HG03442 (cell line): ENCODE data around the gene SLC35F3.

ENCODE experiments used
- ATAC-seq: cut with Tn5 transposase; IDR thresholded peaks from one replicate; pipeline ENCODE4 v1.9.1; 2021; ENCODE audit warnings: mild to moderate bottlenecking, moderate library complexity; ENCODE audit not compliant: unreplicated experiment

SLC35F3 gene

GRCh38 chr1:233909195-233909594 lies 4.7 kb downstream of the SLC35F3 start:
- no peak for ATAC-seq

GRCh38 chr1:233912447-233912846 lies 8.0 kb downstream of the SLC35F3 start:
- no peak for ATAC-seq

- no peak for ATAC-seq
Measured at GRCh38 chr1:233912909-233913308, 8.4 kb downstream of the SLC35F3 start.

- ATAC-seq = no peak
Measured at GRCh38 chr1:233916706-233917105, 12.2 kb downstream of the SLC35F3 start.

- ATAC-seq = no peak
Measured at GRCh38 chr1:233919786-233920185, 15.3 kb downstream of the SLC35F3 start.

- no peak for ATAC-seq
Measured at GRCh38 chr1:233928123-233928522, 23.6 kb downstream of the SLC35F3 start.

GRCh38 chr1:233933339-233933738 lies 28.9 kb downstream of the SLC35F3 start:
- no peak for ATAC-seq

GRCh38 chr1:233935297-233935868 lies 30.9 kb downstream of the SLC35F3 start:
- no peak for ATAC-seq

- no peak for ATAC-seq
Measured at GRCh38 chr1:233936422-233936821, 31.9 kb downstream of the SLC35F3 start.

- ATAC-seq = no peak
Measured at GRCh38 chr1:233936842-233937241, 32.4 kb downstream of the SLC35F3 start.

GRCh38 chr1:233938476-233938875 lies 34.0 kb downstream of the SLC35F3 start:
- no peak for ATAC-seq

- no peak for ATAC-seq
Measured at GRCh38 chr1:233939451-233939850, 35.0 kb downstream of the SLC35F3 start.

- no peak for ATAC-seq
Measured at GRCh38 chr1:233940908-233941307, 36.4 kb downstream of the SLC35F3 start.

- no peak for ATAC-seq
Measured at GRCh38 chr1:233944601-233945000, 40.1 kb downstream of the SLC35F3 start.

GRCh38 chr1:233945573-233945972 lies 41.1 kb downstream of the SLC35F3 start:
- no peak for ATAC-seq

GRCh38 chr1:233945979-233946378 lies 41.5 kb downstream of the SLC35F3 start:
- no peak for ATAC-seq

GRCh38 chr1:233946724-233947123 lies 42.2 kb downstream of the SLC35F3 start:
- ATAC-seq = no peak

- no peak for ATAC-seq
Measured at GRCh38 chr1:233951804-233952203, 47.3 kb downstream of the SLC35F3 start.

GRCh38 chr1:233957691-233958090 lies 53.2 kb downstream of the SLC35F3 start:
- no peak for ATAC-seq

GRCh38 chr1:233959102-233959501 lies 54.6 kb downstream of the SLC35F3 start:
- ATAC-seq = no peak

- no peak for ATAC-seq
Measured at GRCh38 chr1:233959971-233960370, 55.5 kb downstream of the SLC35F3 start.

GRCh38 chr1:233960386-233960785 lies 55.9 kb downstream of the SLC35F3 start:
- ATAC-seq = no peak

- ATAC-seq = no peak
Measured at GRCh38 chr1:233962878-233963277, 58.4 kb downstream of the SLC35F3 start.
